GM19467 (cell line): ENCODE results near the gene DCDC1.
"Not testable (repeated sequence)": the region's sequence is repeated elsewhere in the genome, so short reads cannot be mapped to it uniquely, and the experiment has no call there.

ENCODE experiments used
- ATAC-seq: cut with Tn5 transposase; IDR thresholded peaks from one replicate; pipeline ENCODE4 v1.9.1; 2021; ENCODE audit warnings: mild to moderate bottlenecking, moderate library complexity; ENCODE audit not compliant: unreplicated experiment

DCDC1 gene

DNA sequence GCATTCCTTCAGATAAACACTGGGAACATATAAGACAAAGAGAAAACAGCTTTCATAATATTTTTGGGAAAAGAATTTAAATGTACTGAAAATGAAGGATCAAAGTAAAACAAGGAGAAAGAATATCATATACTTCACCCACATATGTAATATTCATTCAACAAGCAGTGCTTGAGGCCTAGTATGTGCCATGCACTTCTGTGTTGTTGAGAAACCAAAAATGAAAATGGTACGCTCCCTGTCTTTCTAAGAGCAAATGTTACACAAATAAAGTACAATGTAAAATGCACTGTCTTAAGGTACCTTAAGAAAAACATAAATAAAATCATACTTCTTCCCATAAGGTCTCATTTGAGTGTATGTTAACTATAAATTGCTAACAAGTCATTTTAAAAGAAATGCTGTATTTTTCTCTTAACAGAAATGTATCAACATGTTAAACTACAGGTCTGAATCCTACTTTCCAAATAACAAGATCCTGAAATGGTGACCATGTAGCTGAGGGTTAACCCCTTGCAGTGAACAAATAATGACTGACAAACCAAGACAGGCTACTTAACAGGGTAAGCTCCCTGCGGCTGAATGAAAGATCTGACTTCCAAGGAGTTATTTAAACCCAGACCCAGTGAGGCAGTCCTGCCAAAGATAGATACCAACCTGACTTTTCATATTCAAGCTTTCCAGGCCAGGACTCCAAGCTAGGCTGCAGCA lies 377.6 kb downstream of the DCDC1 start:
- no peak for ATAC-seq

DNA sequence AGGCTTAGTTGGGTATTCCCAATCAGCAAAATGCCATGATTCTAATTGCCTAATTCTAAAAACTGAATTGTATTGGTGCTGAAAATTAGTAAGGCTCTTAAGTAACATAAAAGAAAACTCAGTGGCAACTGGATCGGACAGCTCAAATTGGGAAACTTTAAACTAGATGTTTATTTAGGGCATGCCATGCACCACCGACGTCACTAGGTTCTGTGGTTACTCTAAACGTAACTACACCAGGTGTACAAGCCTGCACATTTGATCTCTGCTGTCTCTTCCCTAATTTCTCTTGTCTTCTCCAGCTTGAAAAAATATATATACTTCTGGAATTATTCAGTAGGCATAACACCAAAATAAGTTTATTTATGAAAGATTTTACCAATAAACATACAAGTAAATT lies 378.2 kb downstream of the DCDC1 start:
- ATAC-seq, result no peak

DNA sequence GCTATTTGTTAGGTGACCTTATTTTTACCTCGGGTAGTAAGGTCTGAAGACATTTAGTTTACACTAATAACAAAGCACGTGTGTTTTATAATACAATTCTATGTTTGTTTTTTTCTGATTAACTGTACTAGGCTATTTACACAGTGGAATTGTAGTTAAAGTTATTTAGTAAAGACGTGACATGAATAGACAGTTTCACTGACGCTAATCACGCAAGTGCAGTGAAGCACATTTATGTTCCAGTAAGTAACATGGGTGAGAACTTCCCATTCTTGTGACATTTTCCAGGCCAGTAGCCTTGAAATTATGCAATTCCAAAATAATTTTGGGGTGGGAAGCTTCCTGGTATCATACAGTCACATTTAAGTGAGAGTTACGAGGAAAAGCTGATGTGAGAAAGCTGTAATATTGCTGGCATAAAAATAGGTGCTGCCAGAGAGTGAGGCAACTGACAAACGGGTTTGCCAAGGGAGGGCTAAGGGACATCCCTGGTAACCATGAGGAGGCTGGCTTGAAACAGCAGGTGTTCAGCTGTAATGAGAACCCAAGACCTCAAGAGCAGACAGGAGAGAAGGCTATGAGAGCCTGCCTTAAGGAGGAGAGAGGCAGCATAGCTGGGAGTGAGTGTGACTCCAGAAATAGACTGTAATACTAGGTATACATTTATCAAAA lies 378.8 kb downstream of the DCDC1 start:
- ATAC-seq, result no peak

- ATAC-seq, result no peak
Observed at GRCh38 chr11:30987819-30988218, 381.7 kb downstream of the DCDC1 start.

GRCh38 chr11:30985536-30985935 lies 384.0 kb downstream of the DCDC1 start:
- no peak for ATAC-seq

- no peak for ATAC-seq
Observed at GRCh38 chr11:30984827-30985226, 384.7 kb downstream of the DCDC1 start.

DNA sequence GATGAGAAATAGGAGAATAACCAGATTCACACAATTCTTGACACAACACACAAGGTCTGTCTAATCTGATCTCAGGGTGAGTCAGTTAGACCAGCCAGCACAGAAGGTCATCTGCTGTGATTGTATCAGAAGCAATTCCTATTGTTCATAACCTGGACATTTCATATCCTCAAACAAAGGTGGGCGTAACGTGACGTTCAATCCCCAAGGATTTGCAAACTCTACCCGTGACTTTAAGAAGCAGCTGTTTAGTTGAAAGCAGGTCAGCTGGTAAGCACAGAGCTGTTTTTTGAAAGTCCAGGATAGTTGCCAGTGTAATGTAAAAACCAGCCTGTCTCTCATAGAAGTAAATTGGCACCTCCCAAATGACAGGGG lies 385.1 kb downstream of the DCDC1 start:
- no peak for ATAC-seq

- ATAC-seq, result no peak
Observed at GRCh38 chr11:30983776-30984441, 385.6 kb downstream of the DCDC1 start.

DNA sequence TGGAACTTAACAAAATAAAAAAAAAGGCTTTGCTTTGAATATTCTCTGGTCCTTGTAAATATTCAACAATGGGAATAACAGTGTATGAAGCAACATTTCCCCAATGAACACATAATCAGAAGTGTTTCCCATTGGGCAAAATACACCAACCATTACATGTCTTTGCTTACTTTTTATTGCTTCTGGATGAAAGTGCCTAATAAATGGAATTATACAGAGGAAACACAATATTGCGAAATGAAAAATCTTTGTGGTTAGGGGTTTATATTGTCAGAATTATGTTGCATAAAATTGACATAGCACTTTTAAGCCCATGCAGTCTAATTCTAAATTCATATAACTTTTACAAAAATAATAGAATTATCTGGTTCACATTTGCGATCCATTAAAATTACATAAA lies 386.4 kb downstream of the DCDC1 start:
- no peak for ATAC-seq

DNA sequence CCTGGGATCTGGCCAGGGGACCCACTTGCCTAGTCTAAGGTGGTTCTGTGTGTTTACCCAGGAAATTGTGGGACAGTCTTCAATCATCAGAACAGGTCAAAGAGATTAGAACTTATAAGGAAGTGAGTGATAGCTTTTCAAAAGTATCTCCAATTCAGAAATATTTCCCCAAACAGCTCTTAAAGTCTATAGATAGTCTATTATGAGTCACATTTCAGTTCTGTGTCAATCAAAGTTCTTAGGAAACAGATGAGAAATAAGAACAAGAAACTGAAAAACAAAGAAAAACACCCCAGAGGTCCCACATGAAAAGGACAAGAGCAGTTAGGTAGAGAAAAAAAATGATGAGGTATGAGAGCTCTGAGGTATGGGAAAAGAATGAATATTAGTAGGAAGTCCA lies 402.0 kb downstream of the DCDC1 start:
- no peak for ATAC-seq

DNA sequence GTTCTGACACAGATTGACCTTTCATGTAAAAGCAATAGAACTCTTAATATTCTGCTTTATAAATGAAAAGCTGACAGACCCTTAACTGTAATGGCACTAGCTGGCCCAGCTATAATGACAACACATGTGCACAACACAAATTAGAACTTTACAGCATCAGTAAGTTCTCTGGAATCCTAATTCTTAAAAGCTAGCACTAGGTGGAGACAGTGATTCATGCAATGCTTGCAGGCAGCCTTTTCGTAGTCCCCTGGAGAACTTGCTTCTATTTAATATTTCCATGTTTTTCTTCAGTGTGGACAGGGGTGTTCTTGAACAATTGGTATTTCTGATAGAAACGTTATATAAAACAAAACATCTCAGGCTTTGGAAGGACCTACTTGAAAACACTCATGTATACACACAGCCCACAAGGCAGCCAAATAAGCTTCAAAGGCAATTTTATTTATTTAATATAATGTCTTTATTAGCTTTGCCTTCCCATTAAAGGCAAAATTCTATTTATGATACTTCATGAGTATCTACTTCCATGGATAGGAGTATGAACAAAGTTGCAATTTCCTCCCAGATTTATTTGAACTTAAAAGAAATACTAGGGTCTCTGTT lies 409.0 kb downstream of the DCDC1 start:
- no peak for ATAC-seq

- no peak for ATAC-seq
Observed at GRCh38 chr11:30956751-30957150, 412.8 kb downstream of the DCDC1 start.

DNA sequence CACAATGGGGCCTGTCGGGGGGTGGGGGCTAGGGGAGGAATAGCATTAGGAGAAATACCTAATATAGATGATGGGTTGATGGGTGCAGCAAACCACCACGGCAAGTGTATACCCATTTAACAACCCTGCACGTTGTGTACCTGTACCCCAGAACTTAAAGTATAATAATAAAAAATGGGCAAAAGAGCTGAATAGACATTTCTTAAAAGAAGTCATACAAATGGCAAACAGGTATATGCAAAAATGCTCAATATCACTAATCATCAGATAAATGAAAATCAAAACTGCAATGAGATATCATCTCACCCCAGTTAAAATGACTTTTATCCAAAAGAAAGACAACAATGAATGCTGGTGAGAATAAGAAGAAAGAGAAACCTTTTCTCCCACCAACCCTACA lies 419.7 kb downstream of the DCDC1 start:
- ATAC-seq, result no peak

DNA sequence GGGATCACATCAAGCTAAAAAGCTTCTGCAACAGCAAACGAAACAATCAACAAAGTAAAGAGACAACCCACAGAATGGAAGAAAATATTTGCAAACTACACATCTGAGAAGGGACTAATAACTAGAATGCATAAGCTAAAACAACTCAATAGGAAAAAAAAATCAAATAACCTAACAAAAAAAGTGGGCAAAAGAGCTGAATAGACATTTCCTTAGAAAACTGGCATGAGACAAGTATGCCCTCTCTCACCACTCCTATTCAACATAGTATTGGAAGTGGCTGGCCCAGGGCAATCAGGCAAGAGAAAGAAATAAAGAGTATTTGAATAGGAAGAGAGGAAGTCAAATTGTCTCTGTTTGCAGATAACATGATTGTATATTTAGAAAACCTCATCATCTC lies 421.8 kb downstream of the DCDC1 start:
- not testable (repeated sequence) for ATAC-seq

- no peak for ATAC-seq
Observed at GRCh38 chr11:30938810-30939209, 430.7 kb downstream of the DCDC1 start.

GRCh38 chr11:30938171-30938570 lies 431.4 kb downstream of the DCDC1 start:
- ATAC-seq, result no peak

GRCh38 chr11:30936491-30936890 lies 433.0 kb downstream of the DCDC1 start:
- ATAC-seq, result no peak

- no peak for ATAC-seq
Observed at GRCh38 chr11:30935861-30936260, 433.7 kb downstream of the DCDC1 start.

GRCh38 chr11:30926130-30926529 lies 443.4 kb downstream of the DCDC1 start:
- no peak for ATAC-seq

- no peak for ATAC-seq
Observed at GRCh38 chr11:30921811-30922210, 447.7 kb downstream of the DCDC1 start.

GRCh38 chr11:30919389-30920152 lies 450.0 kb downstream of the DCDC1 start:
- no peak for ATAC-seq
